PC-9 (cell line): Measurements from ENCODE around the gene FNDC3B.

Source experiments
- EZH2 ChIP-seq: fragments of 200-600 bp; sonication (generic); IDR thresholded peaks from 2 replicates; pipeline ENCODE4 v1.8.0; 2017; ENCODE audit warnings: antibody characterized with exemption, low read depth
- TF ChIP-seq, protein P1 (sequence below): fragments of 200-600 bp; sonication (generic); conservative IDR thresholded peaks from 2 replicates; pipeline ENCODE4 v1.6.1; 2017; ENCODE audit warnings: mixed run types, antibody characterized with exemption, mild to moderate bottlenecking, moderate library complexity

DNA sequence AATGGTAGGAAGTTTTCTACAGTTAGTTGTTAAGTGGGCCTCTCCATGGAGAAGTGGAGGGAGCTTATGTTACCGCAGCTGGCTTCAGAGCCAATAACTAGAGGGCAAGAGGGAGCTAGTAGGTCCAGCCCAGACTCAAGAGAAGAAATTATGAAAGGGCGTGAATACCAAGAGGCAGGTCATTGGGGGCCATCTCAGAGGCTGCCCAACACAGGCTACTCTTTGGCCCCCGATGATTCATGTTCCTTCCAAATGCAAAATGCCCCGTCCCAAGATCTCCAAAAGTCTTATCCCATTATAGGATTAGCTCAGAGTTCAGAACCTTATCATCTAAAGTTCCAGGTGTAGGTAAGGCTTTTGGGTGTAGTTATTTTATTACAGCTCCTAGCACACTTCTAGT, 94.5 kb downstream of the FNDC3B start:
- TF ChIP-seq, protein P1, sequence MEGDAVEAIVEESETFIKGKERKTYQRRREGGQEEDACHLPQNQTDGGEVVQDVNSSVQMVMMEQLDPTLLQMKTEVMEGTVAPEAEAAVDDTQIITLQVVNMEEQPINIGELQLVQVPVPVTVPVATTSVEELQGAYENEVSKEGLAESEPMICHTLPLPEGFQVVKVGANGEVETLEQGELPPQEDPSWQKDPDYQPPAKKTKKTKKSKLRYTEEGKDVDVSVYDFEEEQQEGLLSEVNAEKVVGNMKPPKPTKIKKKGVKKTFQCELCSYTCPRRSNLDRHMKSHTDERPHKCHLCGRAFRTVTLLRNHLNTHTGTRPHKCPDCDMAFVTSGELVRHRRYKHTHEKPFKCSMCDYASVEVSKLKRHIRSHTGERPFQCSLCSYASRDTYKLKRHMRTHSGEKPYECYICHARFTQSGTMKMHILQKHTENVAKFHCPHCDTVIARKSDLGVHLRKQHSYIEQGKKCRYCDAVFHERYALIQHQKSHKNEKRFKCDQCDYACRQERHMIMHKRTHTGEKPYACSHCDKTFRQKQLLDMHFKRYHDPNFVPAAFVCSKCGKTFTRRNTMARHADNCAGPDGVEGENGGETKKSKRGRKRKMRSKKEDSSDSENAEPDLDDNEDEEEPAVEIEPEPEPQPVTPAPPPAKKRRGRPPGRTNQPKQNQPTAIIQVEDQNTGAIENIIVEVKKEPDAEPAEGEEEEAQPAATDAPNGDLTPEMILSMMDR = no peak
- no peak for TF ChIP-seq EZH2
